ENCODE results near the gene NKX3-2. TPM values are rescaled to one million over a fixed set of nuclear protein-coding genes. Genes with fewer than 3 reads are reported as not detected.

The NKX3-2 gene
- total and polyA plus RNA-seq, 9 of the 15 experiments (the other 6 are each of a cell fraction or from before 2014, with no cell fraction given), result 0.03 to 0.81 (median 0.27) TPM; not detected in 1

- H3K27me3 ChIP-seq (ENCODE audit: control insufficient read depth in 2 of 2, insufficient read depth in 2 of 2, low read length in 2 of 2), result peaks cover 2 to 21% of the 10 kb centered on the region in 2 experiments; a peak in 3 of 5 replicates
- BruUV-seq (replicated peaks), result no TSS peak
- H3K27ac ChIP-seq (ENCODE audit: extremely low read depth, low read depth, low read length), result no peak overlapping the region
- peak in 1 of 4 experiments; percentile 18 for DNase-seq (ENCODE audit: extremely low read depth in 1 of 4, low spot score in 3 of 4)
- no peak overlapping the region for H2AFZ ChIP-seq (ENCODE audit: low read depth, low read length)
- H3K4me3 ChIP-seq, result no peak overlapping the region
- no peaks in the 10 kb centered on the region for H3K9me3 ChIP-seq (replicated peaks; ENCODE audit: control insufficient read depth, insufficient read depth, low read depth, low read length)
- ATAC-seq, result peak; percentile 56; the same call in 2 of the 3 replicates
- in situ Hi-C loops (cut with MboI), result no loop called here
- H3K9ac ChIP-seq (ENCODE audit: insufficient read depth in 1 of 2, low read depth in 2 of 2, low read length in 2 of 2), result no peak overlapping the region
- no peaks in the 10 kb centered on the region for H3K9me1 ChIP-seq (ENCODE audit: control insufficient read depth, insufficient read depth, low read length)
- ChIA-PET CTCF (ENCODE audit: low intra/inter-chr PET ratio) (no interaction called here), POLR2A (no interaction called here)
- H4K20me1 ChIP-seq (replicated peaks; ENCODE audit: control insufficient read depth, insufficient read depth, low read length), result no peaks in the 10 kb centered on the region
- H3K4me2 ChIP-seq (ENCODE audit: insufficient read depth, low read length), result no peak overlapping the region
- 10% methylated on average over 2 of the region's 2 CpGs for WGBS (ENCODE audit: insufficient coverage, low coverage, missing lambda C conversion rate)
- no peaks in the 10 kb centered on the region for H3K79me2 ChIP-seq (ENCODE audit: control insufficient read depth, insufficient read depth, low read length)
- peaks cover 2 to 14% of the 10 kb centered on the region in 2 experiments; a peak in 4 of 5 replicates for H3K4me1 ChIP-seq (replicated peaks in 1 of 2; ENCODE audit: control insufficient read depth in 2 of 2, insufficient read depth in 2 of 2, low read length in 2 of 2)
- FAIRE-seq, result peak; percentile 62
- intact Hi-C loops (cut with micrococcal nuclease), result no loop called here
- H3K36me3 ChIP-seq (ENCODE audit: control insufficient read depth, insufficient read depth, low read length), result no peaks in the 10 kb centered on the region
- TF ChIP-seq TAF15 (IDR thresholded peaks at IDR 0.05; ENCODE audit: low read depth, low read length) (no peak), MTA2 (IDR thresholded peaks at IDR 0.05; ENCODE audit: low read depth) (no peak), ETS2 (tag; IDR thresholded peaks at IDR 0.05; ENCODE audit: borderline replicate concordance, poor library complexity, severe bottlenecking) (no peak), CAMTA2 (CRISPR knock-in tag; conservative IDR thresholded peaks at IDR 0.05) (no peak), ZNF23 (CRISPR knock-in tag; IDR thresholded peaks at IDR 0.05) (no peak), CUX1 (CRISPR knock-in tag; IDR thresholded peaks at IDR 0.05) (no peak), ZNF584 (CRISPR knock-in tag; IDR thresholded peaks at IDR 0.05; ENCODE audit: low read depth) (no peak), PTRF (tag; IDR thresholded peaks at IDR 0.05) (no peak), ATF7 (IDR thresholded peaks at IDR 0.05) (no peak), TCF15 (CRISPR knock-in tag; IDR thresholded peaks at IDR 0.05) (no peak), MTA3 (IDR thresholded peaks at IDR 0.05; ENCODE audit: borderline replicate concordance) (no peak), ERF (CRISPR knock-in tag; IDR thresholded peaks at IDR 0.05) (no peak)
- TF ChIP-seq, protein P1, sequence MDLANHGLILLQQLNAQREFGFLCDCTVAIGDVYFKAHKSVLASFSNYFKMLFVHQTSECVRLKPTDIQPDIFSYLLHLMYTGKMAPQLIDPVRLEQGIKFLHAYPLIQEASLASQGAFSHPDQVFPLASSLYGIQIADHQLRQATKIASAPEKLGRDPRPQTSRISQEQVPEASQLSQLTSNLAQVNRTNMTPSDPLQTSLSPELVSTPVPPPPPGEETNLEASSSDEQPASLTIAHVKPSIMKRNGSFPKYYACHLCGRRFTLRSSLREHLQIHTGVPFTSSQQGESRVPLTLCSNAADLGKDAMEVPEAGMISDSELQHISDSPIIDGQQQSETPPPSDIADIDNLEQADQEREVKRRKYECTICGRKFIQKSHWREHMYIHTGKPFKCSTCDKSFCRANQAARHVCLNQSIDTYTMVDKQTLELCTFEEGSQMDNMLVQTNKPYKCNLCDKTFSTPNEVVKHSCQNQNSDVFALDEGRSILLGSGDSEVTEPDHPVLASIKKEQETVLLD (IDR thresholded peaks at IDR 0.05), result no peak
These were observed 23.3 kb downstream of the NKX3-2 start for GRCh38 chr4:13521047-13521446.
